ENCODE data around the gene TPSD1.
"Not testable (repeated sequence)": the region's sequence is repeated elsewhere in the genome, so short reads cannot be mapped to it uniquely, and the experiment has no call there.

The TPSD1 gene

DNA sequence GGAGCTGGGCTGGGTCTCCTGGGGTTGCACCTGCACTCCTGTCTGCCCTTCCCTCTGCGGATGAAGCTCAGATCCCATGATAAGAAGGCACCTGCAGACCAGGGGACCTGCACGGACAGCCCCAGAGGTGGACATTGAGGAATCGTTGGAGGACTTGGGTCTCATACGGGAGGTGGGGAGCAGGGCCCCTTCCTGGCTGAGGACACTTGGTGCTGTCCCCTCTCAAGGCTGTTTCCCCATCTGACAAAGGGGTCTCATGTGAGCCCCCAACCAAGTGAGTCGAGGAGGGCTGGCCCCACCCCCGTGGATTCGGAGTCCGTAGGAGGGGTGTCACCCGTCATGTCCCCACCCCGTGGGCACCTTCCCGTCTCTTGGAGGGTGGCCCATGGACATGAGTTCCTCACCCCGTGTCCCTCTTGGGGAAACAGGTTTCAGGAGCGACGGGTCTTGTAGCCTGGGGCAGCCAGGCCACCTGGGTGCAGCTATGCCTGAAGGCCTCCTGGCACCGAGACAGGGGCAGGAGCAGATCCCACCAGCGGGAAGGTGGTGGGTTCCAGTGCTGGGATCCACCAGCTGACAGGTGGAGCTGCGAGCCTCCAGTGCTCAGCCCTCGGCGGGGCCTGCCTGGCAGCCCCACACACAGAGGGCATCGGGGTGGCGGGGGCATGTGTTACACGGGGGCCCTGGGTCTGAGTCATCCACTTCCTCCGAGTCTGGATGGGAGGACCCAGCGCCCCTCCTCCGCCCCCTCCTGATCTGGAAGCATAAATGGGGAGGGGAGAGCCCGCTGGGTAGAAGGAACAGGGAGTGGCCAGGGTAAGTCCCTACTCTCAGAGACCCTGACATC is at the start of gene TPSD1:
TSS of gene TPSD1 (plus strand) at position 794 of the 847 bp plus-strand sequence. CDS start 212 bp downstream, outside the sequence.
- DNase-seq, result not testable (repeated sequence)

DNA sequence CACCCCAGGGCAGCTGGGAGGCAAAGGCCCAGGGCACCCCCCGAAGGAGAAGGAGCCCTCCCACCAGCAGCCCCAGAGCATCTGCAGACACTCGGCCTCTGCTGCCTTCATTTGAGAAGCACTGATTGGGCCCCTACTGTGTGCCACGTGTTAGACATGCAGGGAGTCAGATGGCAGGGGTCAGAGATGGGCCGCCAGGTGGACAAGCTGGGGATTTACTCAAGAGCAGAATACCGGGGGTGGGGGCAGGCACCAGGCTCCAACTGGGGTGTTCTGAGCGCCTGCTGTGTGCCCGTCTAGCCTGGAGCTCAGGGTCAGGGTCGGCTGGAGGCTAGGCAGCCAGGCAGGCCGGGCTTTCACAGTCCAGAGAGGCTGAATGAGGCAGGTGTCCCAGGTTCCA is 49.5 kb upstream of the TPSD1 start:
- no peak for DNase-seq

DNA sequence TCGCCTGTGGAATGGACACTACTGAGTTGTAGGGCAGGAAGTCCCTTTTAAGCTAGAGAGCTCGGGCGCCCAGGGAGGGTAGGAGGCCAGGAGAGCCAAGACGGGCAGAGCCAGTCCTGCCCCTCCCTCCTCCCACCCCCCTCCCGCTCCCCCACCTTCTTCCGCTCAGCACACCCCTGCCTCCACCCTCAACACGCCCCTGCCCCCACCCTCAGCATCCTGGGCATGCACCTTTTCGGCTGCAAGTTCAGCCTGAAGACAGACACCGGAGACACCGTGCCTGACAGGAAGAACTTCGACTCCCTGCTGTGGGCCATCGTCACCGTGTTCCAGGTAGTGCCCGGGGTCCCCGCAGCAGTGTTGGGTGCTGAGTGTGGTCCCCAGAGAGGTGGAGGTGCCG is 49.1 kb upstream of the TPSD1 start:
- DNase-seq, result no peak

GRCh38 chr16:1208239-1208830 is 47.5 kb upstream of the TPSD1 start:
- DNase-seq, result no peak

GRCh38 chr16:1209081-1209480 is 46.8 kb upstream of the TPSD1 start:
- no peak for DNase-seq

GRCh38 chr16:1210461-1210860 is 45.4 kb upstream of the TPSD1 start:
- DNase-seq, result no peak

DNA sequence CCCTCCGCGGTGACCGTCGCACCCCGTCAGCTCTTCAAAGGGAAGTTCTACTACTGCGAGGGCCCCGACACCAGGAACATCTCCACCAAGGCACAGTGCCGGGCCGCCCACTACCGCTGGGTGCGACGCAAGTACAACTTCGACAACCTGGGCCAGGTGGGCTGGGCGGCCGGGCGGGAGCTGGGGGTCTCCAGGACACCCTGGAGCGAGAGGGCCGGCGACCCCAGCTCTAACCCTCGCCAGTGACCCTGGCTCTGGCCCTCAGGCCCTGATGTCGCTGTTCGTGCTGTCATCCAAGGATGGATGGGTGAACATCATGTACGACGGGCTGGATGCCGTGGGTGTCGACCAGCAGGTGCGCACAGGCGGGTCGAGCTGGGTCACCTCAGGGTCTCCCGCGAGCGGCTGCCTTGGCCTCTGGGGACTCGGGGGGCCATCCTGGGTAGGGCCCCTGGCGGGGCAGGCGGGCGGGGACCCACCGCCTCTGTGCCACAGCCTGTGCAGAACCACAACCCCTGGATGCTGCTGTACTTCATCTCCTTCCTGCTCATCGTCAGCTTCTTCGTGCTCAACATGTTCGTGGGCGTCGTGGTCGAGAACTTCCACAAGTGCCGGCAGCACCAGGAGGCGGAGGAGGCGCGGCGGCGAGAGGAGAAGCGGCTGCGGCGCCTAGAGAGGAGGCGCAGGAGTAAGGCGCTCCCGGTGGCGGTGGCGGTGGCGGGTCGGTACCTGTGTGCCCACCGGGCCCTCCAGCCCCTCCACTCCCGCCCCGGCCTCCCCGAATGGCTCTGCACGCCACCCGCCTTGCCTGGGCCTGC is 44.2 kb upstream of the TPSD1 start:
- DNase-seq, result no peak

GRCh38 chr16:1212616-1213194 is 43.2 kb upstream of the TPSD1 start:
- DNase-seq, result no peak

DNA sequence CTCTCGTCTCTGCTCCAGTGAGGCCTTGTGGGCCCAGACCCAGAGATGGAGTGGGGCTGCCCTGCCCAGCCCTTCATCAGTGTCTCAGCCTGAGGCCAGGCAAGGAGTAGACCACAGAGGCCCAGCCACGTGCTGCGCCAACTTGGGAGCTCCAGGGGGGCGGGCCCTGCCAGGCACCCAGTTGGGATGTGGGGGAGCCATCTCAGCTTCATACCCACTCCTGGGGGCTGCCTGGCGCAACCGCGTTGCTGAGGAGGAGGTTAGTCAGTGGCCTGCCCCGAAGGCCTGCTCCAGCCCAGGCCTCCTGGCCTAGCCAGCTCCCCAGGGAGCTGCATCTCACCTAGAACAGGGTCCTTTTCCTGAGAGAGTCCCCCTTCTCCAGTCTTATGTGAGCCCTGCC is 42.6 kb upstream of the TPSD1 start:
- DNase-seq, result no peak

DNA sequence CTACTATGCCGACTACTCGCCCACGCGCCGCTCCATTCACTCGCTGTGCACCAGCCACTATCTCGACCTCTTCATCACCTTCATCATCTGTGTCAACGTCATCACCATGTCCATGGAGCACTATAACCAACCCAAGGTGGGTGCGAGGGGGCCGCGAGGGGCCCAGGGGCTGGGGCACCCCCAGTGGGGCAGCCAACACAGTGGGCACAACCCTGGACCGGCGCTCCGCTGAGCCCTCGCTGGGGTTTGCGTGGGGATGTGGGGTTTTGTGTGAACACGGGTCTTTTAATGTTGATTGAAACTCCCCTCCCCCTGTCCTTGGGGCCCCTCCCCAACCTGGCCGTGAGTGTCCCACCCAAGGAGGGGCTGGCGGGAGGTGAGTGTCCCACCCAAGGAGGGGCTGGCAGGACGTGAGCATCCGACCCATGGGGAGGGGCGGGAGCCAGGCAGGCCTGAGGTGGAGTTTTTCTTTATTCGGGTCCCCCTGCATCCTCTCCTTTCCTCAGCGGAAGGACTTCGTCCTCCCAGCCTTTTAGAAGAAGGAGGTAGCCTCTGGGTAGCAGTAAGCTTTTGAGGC is 42.0 kb upstream of the TPSD1 start:
- DNase-seq, result no peak

DNA sequence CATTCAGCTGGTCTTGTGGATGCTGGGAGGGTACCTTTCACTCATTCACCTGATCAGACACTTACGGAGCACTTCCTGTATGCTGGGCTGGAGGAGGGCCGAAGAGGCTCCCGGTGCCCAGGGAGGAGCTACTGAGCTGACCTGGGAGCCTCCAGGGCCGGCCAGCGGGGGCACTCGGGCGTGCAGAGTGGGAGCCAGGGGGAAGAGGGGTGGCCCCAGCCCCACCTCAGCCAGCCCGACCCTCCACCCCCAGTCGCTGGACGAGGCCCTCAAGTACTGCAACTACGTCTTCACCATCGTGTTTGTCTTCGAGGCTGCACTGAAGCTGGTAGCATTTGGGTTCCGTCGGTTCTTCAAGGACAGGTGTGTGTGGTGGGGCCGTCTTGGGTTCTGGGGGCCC is 41.1 kb upstream of the TPSD1 start:
- no peak for DNase-seq

GRCh38 chr16:1215574-1216295 is 40.1 kb upstream of the TPSD1 start:
- no peak for DNase-seq

DNA sequence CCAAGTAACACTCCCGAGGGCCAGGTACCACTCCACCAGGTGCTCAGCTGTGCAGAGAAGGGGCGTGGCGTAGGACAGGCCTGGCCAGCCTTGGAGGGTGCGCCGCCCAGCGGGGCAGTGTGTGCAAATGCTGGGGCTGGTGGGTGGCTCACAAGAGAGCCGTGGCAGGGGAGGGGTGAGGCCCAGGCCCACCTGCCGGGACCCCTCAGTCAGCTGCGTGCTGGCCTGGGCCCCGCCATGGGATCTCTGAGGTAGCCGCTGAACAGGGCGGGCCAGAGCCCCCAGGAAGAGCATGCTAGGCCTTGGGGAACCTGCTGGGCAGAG is 39.6 kb upstream of the TPSD1 start:
- no peak for DNase-seq

- no peak for DNase-seq
These were observed 39.0 kb upstream of the TPSD1 start for GRCh38 chr16:1216681-1217400.

GRCh38 chr16:1217526-1217925 is 38.3 kb upstream of the TPSD1 start:
- no peak for DNase-seq

DNA sequence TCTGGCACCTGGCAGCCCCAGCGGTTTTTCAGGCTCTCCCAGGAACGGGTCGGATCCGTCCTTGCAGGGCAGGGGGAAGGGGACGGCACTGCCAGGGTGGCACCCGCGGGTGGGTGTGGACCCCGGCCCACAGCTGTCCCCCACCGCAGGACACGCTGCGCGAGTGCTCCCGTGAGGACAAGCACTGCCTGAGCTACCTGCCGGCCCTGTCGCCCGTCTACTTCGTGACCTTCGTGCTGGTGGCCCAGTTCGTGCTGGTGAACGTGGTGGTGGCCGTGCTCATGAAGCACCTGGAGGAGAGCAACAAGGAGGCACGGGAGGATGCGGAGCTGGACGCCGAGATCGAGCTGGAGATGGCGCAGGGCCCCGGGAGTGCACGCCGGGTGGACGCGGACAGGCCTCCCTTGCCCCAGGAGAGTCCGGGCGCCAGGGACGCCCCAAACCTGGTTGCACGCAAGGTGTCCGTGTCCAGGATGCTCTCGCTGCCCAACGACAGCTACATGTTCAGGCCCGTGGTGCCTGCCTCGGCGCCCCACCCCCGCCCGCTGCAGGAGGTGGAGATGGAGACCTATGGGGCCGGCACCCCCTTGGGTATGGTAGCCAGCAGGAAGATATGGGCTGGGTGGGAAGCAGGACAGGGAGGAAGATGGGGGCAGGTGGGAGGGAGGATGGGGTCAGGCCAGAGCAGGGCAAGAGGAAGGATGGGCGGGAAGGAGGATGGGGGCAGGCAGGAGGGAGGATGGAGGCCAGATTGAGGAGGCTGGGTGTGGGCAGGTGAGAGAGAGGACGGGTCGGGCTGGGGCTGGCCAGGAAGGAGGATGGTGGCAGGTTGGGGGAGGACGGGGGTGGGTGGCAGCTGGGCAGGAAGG is 37.6 kb upstream of the TPSD1 start:
- no peak for DNase-seq

- DNase-seq, result no peak
These were observed 36.8 kb upstream of the TPSD1 start for GRCh38 chr16:1218930-1219611.

DNA sequence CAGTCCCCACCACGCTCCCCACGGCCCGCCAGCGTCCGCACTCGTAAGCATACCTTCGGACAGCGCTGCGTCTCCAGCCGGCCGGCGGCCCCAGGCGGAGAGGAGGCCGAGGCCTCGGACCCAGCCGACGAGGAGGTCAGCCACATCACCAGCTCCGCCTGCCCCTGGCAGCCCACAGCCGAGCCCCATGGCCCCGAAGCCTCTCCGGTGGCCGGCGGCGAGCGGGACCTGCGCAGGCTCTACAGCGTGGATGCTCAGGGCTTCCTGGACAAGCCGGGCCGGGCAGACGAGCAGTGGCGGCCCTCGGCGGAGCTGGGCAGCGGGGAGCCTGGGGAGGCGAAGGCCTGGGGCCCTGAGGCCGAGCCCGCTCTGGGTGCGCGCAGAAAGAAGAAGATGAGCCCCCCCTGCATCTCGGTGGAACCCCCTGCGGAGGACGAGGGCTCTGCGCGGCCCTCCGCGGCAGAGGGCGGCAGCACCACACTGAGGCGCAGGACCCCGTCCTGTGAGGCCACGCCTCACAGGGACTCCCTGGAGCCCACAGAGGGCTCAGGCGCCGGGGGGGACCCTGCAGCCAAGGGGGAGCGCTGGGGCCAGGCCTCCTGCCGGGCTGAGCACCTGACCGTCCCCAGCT is 35.7 kb upstream of the TPSD1 start:
- no peak for DNase-seq

- no peak for DNase-seq
These were observed 34.8 kb upstream of the TPSD1 start for GRCh38 chr16:1220841-1221627.

All from NCI-H524 treated with DMSO at 0.1 percent for 48 hours (cell line).